SH-SY5Y (cell line): Measurements from ENCODE around the gene TCF15.

Experiments
- GATA2 ChIP-seq: IDR thresholded peaks from 2 replicates; pipeline ENCODE4 v1.6.1; 2011; ENCODE audit warnings: mild to moderate bottlenecking, low read depth, low read length
- GATA3 ChIP-seq: IDR thresholded peaks from 2 replicates; pipeline ENCODE4 v1.6.1; 2011; ENCODE audit warnings: low read depth, mild to moderate bottlenecking, low read length, moderate library complexity

GRCh38 chr20:635893-636338 lies 25.8 kb upstream of the TCF15 start:
- TF ChIP-seq GATA3 (no peak), GATA2 (no peak)
